ENCODE results near the gene UPF2. TPM values are rescaled to one million over a fixed set of nuclear protein-coding genes. Genes with fewer than 3 reads are reported as not detected.

The UPF2 gene
- total and polyA plus RNA-seq, 4 donors, result 6.6 to 19.6 (median 16.4) TPM

- Histone ChIP-seq H3K4me3 (ENCODE audit: low read depth in 1 of 3, low read length in 3 of 3) (peak within 1 kb of the TSS; percentile 81 to 100 (median 95)), H3K27me3 (ENCODE audit: control insufficient read depth in 4 of 4, insufficient read depth in 4 of 4, low read length in 3 of 4) (no peaks in the 10 kb centered on the region), H3K4me1 (ENCODE audit: control insufficient read depth in 4 of 4, insufficient read depth in 4 of 4, low read length in 3 of 4) (peaks cover 0 to 22% (median 16%) of the 10 kb centered on the region in 4 donors), H3K9ac (ENCODE audit: low read depth in 1 of 2, low read length in 2 of 2) (peak within 1 kb of the TSS; percentile 60 to 85), H3K9me3 (ENCODE audit: control insufficient read depth in 4 of 4, low read length in 3 of 4) (no peaks in the 10 kb centered on the region), H3K36me3 (ENCODE audit: control insufficient read depth in 4 of 4, insufficient read depth in 3 of 4, low read depth in 1 of 4, low read length in 3 of 4) (no peaks in the 10 kb centered on the region), H3K27ac (ENCODE audit: low read depth in 1 of 2, low read length in 2 of 2) (peak within 1 kb of the TSS; percentile 93)
- peak; percentile 97 for TF ChIP-seq SP1 (IDR thresholded peaks at IDR 0.05)
- TF ChIP-seq NR2F2 (IDR thresholded peaks at IDR 0.05), result peak; percentile 39
- peak; percentile 48 to 74 for TF ChIP-seq RAD21 (IDR thresholded peaks at IDR 0.05)
- no peak for TF ChIP-seq ATF3 (IDR thresholded peaks at IDR 0.05)
- peak; percentile 4 for TF ChIP-seq FOXA1 (IDR thresholded peaks at IDR 0.05)
- TF ChIP-seq EGR1 (IDR thresholded peaks at IDR 0.05; ENCODE audit: low read depth in 2 of 2), result peak in 1 of 2 donors; percentile 34
- TF ChIP-seq HNF4G (IDR thresholded peaks at IDR 0.05), result peak; percentile 44
- peak; percentile 70 to 75 for TF ChIP-seq RXRA (IDR thresholded peaks at IDR 0.05)
- peak; percentile 67 for TF ChIP-seq FOXA2 (IDR thresholded peaks at IDR 0.05)
- TF ChIP-seq REST (IDR thresholded peaks at IDR 0.05), result peak; percentile 90
- TF ChIP-seq CTCF (IDR thresholded peaks at IDR 0.05; ENCODE audit: low read depth, low read length, missing input control), result peak; percentile 67
- peak in 1 of 2 donors; percentile 51 for TF ChIP-seq JUND (IDR thresholded peaks at IDR 0.05)
- peak; percentile 48 to 52 for TF ChIP-seq HNF4A (conservative IDR thresholded peaks at IDR 0.05)
- TF ChIP-seq ZBTB33 (IDR thresholded peaks at IDR 0.05), result peak; percentile 56
- peak; percentile 47 to 83 for TF ChIP-seq GABPA (IDR thresholded peaks at IDR 0.05 in 1 of 2, conservative IDR thresholded peaks at IDR 0.05 in 1 of 2)
- TF ChIP-seq YY1 (IDR thresholded peaks at IDR 0.05), result peak; percentile 79
- peak; percentile 91 for TF ChIP-seq TAF1 (conservative IDR thresholded peaks at IDR 0.05)
- TF ChIP-seq MAX (IDR thresholded peaks at IDR 0.05), result peak; percentile 81
- 2% methylated on average over 66 of the region's 66 CpGs for WGBS
- peak; percentile 99 for DNase-seq (ENCODE audit: low spot score)
Measured at GRCh38 chr10:12068449-12069269, 26.1 kb upstream of the UPF2 start, which contains the start of gene DHTKD1. Gene DHTKD1, plus strand, starts transcription at chr10:12068954. Its CDS starts 80 bp downstream, at chr10:12069034.
